Nephron progenitor cell (in vitro differentiated cells): ENCODE data around the gene MDGA2.

Source experiments
- DNase-seq: peaks from one replicate; pipeline ENCODE4 v3.0.0; 2021
- H3K27ac Mint-ChIP-seq: 2 replicates; pipeline ENCODE4 v1.8.0; 2021; ENCODE audit warnings: mild to moderate bottlenecking, moderate library complexity, mixed read lengths
- H3K27me3 Mint-ChIP-seq: 2 replicates; pipeline ENCODE4 v1.8.0; 2021; ENCODE audit warnings: mild to moderate bottlenecking, low read depth, mixed read lengths; ENCODE audit not compliant: poor library complexity
- H3K36me3 Mint-ChIP-seq: 2 replicates; pipeline ENCODE4 v1.8.0; 2021; ENCODE audit warnings: low read depth, mixed read lengths
- H3K4me1 Mint-ChIP-seq: 2 replicates; pipeline ENCODE4 v1.8.0; 2021; ENCODE audit warnings: mixed read lengths
- H3K4me3 Mint-ChIP-seq: 2 replicates; pipeline ENCODE4 v1.8.0; 2021; ENCODE audit warnings: mild to moderate bottlenecking, moderate library complexity, mixed read lengths
- H3K9me3 Mint-ChIP-seq: 2 replicates; pipeline ENCODE4 v1.8.0; 2021; ENCODE audit warnings: mild to moderate bottlenecking, moderate library complexity, mixed read lengths
- CTCF ChIP-seq: fragments of 200-600 bp; sonication (generic); IDR thresholded peaks from 2 replicates; pipeline ENCODE4 v1.5.0; 2021; ENCODE audit warnings: antibody characterized with exemption

MDGA2 gene

GRCh38 chr14:47541662-47542061 is 133.7 kb downstream of the MDGA2 start:
- Mint-ChIP-seq H3K36me3 (no peaks in the 10 kb centered on the region), H3K27me3 (peaks cover 4% of the 10 kb centered on the region)

DNA sequence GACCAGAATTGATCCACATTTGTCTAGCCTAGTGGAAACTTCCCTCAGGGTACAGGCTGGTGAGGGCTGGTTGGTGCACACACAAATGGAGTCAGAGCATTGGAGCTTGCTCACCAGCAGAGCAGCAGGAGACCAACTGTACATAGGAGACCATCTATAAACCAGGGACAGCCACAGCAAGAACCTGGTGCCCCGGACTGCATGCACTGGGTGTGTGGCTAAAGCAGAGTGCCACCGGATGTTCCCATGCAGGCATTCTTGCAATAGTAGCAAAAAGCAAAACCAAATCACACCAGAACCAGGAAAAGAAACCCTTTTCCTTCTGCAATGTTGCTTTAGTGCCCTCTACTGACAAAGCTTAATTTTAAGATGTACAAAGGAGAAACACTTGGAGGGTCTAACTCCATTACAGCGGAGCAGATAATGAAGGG is 136.4 kb downstream of the MDGA2 start:
- Mint-ChIP-seq H3K27ac (no peak overlapping the region), H3K4me1 (peaks cover 7% of the 10 kb centered on the region), H3K4me3 (no peak overlapping the region), H3K36me3 (no peaks in the 10 kb centered on the region), H3K27me3 (peaks cover 4% of the 10 kb centered on the region), H3K9me3 (no peaks in the 10 kb centered on the region)
- TF ChIP-seq CTCF, result peak; percentile 25
- DNase-seq, result no peak

More at GRCh38 chr14:47541662-47542061, 133.7 kb downstream of the MDGA2 start:
- Mint-ChIP-seq H3K4me3 (no peak overlapping the region), H3K9me3 (no peaks in the 10 kb centered on the region), H3K27ac (peak overlapping the region; percentile 89), H3K4me1 (peaks cover 12% of the 10 kb centered on the region)
- no peak for TF ChIP-seq CTCF
- no peak for DNase-seq

DNA sequence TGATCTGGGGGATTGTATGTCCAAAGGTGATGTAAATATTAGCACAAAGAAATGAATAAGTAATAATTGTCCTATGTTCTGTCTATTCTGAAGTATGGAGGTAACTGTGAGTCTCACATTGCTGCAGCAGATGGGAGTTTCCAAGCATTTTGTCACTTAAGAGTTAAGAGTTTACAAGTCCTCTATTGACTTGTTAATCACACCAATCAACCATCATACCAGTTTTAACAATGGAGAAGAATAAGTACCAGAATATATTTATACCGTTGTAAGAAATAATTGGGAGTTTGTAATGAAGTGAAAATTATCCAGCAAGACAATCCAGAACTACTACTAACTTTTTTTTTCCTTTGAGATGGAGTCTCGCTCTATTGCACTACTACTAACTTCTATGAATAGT is 139.1 kb downstream of the MDGA2 start:
- peaks cover 4% of the 10 kb centered on the region for H3K27me3 Mint-ChIP-seq
- H3K36me3 Mint-ChIP-seq, result no peaks in the 10 kb centered on the region
- no peak for TF ChIP-seq CTCF
- no peak overlapping the region for H3K4me3 Mint-ChIP-seq
- peaks cover under 1% of the 10 kb centered on the region for H3K4me1 Mint-ChIP-seq
- H3K9me3 Mint-ChIP-seq, result peaks cover 2% of the 10 kb centered on the region
- H3K27ac Mint-ChIP-seq, result no peak overlapping the region
- DNase-seq, result no peak

DNA sequence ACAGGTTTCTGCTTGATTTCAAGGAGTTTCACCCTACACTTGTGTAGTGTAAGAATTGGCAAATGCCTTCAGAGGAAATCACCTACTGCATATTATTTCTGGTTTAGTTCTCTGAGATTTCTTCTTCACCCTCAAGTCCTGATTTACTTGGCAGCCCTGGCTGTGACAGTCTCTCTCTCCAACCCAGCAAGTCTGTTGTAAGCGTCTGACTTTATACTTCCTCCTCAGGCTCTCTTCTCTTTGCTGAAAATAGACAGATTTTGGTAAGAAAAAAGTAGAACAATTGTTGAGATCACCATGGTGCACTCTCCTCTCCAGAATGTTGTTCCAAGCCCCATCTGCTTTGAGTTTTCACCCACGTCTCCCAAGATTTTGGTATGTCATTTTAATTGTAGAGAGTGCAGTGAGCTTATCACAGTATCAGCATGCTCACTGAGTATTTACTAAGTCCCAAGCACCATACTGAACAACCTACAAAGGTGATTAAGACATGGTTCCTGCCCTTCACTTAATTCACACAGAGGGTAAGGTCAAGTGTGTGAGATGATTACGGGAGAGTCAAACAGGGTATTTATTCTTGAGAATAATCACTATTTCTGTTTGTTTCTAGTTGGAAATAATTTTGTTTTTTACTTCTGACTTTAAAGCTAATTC is 148.7 kb downstream of the MDGA2 start:
- Mint-ChIP-seq H3K27ac (peak overlapping the region; percentile 14), H3K27me3 (no peaks in the 10 kb centered on the region), H3K4me1 (no peaks in the 10 kb centered on the region), H3K36me3 (peaks cover 5% of the 10 kb centered on the region), H3K9me3 (peaks cover 21% of the 10 kb centered on the region), H3K4me3 (no peak overlapping the region)
- no peak for DNase-seq
- no peak for TF ChIP-seq CTCF

GRCh38 chr14:47524524-47524923 is 150.9 kb downstream of the MDGA2 start:
- Mint-ChIP-seq H3K36me3 (no peaks in the 10 kb centered on the region), H3K4me3 (no peak overlapping the region), H3K9me3 (peaks cover under 1% of the 10 kb centered on the region), H3K27me3 (no peaks in the 10 kb centered on the region), H3K4me1 (no peaks in the 10 kb centered on the region), H3K27ac (no peak overlapping the region)
- no peak for DNase-seq
- TF ChIP-seq CTCF, result no peak

- Mint-ChIP-seq H3K4me3 (no peak overlapping the region), H3K27ac (no peak overlapping the region), H3K9me3 (no peaks in the 10 kb centered on the region), H3K36me3 (no peaks in the 10 kb centered on the region), H3K4me1 (no peaks in the 10 kb centered on the region), H3K27me3 (no peaks in the 10 kb centered on the region)
- no peak for TF ChIP-seq CTCF
- no peak for DNase-seq
Measured at GRCh38 chr14:47520382-47520781, 155.0 kb downstream of the MDGA2 start.
